GM12878 (cell line): ENCODE data around the gene WSCD2. TPM values are rescaled to one million over a fixed set of nuclear protein-coding genes. Genes with fewer than 3 reads are reported as not detected.

Experiments used
- ATAC-seq: fragments of 200-7000 bp; cut with Tn5 transposase; 3 replicates; pipeline ENCODE4 v1.9.1; 2020; ENCODE audit warnings: mild to moderate bottlenecking, moderate library complexity
- BruUV-seq: library from RNA; stranded (reverse); fragments of 400-500 nt; replicated peaks from 2 replicates; lab custom pipeline; 2021; lab: Mats Ljungman, UMichigan
- CTCF ChIA-PET: fragments of 300-600 bp; sonication (Branson Sonifier 250); formaldehyde crosslinking; extraction: SDS; loops from one replicate; lab custom pipeline; 2021; ENCODE audit warnings: inconsistent platforms; lab: Yijun Ruan, JAX
- POLR2A ChIA-PET: fragments of 350-600 bp; formaldehyde crosslinking; extraction: SDS; loops from one replicate; lab custom pipeline; 2021; ENCODE audit warnings: inconsistent platforms; lab: Charles Lee
- RAD21 ChIA-PET: fragments of 300-600 bp; sonication (Branson Sonifier 250); formaldehyde crosslinking; loops from one replicate; lab custom pipeline; 2023; ENCODE audit warnings: antibody characterized with exemption; ENCODE audit not compliant: unreplicated experiment; lab: Charles Lee
- SMC1A ChIA-PET: fragments of 300-600 bp; sonication (Branson Sonifier 250); formaldehyde crosslinking; loops from one replicate; lab custom pipeline; 2023; ENCODE audit not compliant: unreplicated experiment, uncharacterized antibody; lab: Charles Lee
- DNase-seq: peaks from one replicate; pipeline ENCODE4 v3.0.0-alpha.2; 2011; ENCODE audit warnings: low read depth, low spot score
- FAIRE-seq: peaks from 3 replicates; lab custom pipeline; 2011; peaks lifted over from hg19 to GRCh38; lab: Jason Lieb, UNC
- H2AFZ ChIP-seq: 2 replicates; pipeline ENCODE4 v1.6.0; 2011; ENCODE audit warnings: low read depth, low read length, control low read depth; ENCODE audit not compliant: control insufficient read depth
- H3K27ac ChIP-seq: 2 replicates; pipeline ENCODE4 v1.5.1; 2011; ENCODE audit warnings: control low read depth; ENCODE audit not compliant: control insufficient read depth, insufficient read depth
- H3K27me3 ChIP-seq, 2 experiments: replicated peaks in 1 of 2; 2 replicates each; pipeline versions ENCODE4 v1.6.0 to v1.6.1; 2011; ENCODE audit warnings: low read length in 1 of 2; ENCODE audit not compliant: control insufficient read depth in 2 of 2, insufficient read depth in 2 of 2
- H3K36me3 ChIP-seq, 2 experiments: 2 replicates each; pipeline ENCODE4 v1.5.1; 2011; ENCODE audit warnings: low read length in 1 of 2; ENCODE audit not compliant: control insufficient read depth in 2 of 2, insufficient read depth in 2 of 2
- H3K4me1 ChIP-seq: 2 replicates; pipeline ENCODE4 v1.6.1; 2011; ENCODE audit warnings: mild to moderate bottlenecking, low read length, moderate library complexity, mixed read lengths; ENCODE audit not compliant: control insufficient read depth, insufficient read depth
- H3K4me2 ChIP-seq: 2 replicates; pipeline ENCODE4 v1.6.0; 2011; ENCODE audit warnings: control low read depth; ENCODE audit not compliant: control insufficient read depth, insufficient read depth
- H3K4me3 ChIP-seq: fragments of 200-600 bp; sonication (generic); 2 replicates; pipeline ENCODE4 v1.5.1; 2016
- H3K79me2 ChIP-seq: 2 replicates; pipeline ENCODE4 v1.6.0; 2011; ENCODE audit warnings: low read length; ENCODE audit not compliant: control insufficient read depth, insufficient read depth
- H3K9ac ChIP-seq: 2 replicates; pipeline ENCODE4 v1.8.0; 2011; ENCODE audit warnings: low read length, control low read depth, mixed read lengths; ENCODE audit not compliant: control insufficient read depth, insufficient read depth
- H3K9me3 ChIP-seq: replicated peaks from 3 replicates; pipeline ENCODE4 v1.5.1; 2011; ENCODE audit warnings: mild to moderate bottlenecking, low read length; ENCODE audit not compliant: control insufficient read depth, insufficient read depth
- H4K20me1 ChIP-seq: 2 replicates; pipeline ENCODE4 v1.6.0; 2011; ENCODE audit not compliant: control insufficient read depth, insufficient read depth
- E2F4 ChIP-seq: IDR thresholded peaks from 2 replicates; pipeline ENCODE4 v1.6.1; 2012; ENCODE audit warnings: low read depth, low read length, improper control_type of control experiment
- MXI1 ChIP-seq: fragments of 150-350 bp; IDR thresholded peaks from 2 replicates; pipeline ENCODE4 v1.6.1; 2011; ENCODE audit warnings: low read depth, mild to moderate bottlenecking, inconsistent platforms, low read length, improper control_type of control experiment
- NFYB ChIP-seq: IDR thresholded peaks from 2 replicates; pipeline ENCODE4 v1.6.1; 2011; ENCODE audit warnings: low read depth, mild to moderate bottlenecking, low read length, improper control_type of control experiment, moderate library complexity; ENCODE audit not compliant: insufficient read depth
- ZBTB11 ChIP-seq: fragments of 450-650 bp; formaldehyde crosslinking; IDR thresholded peaks from 2 replicates; pipeline ENCODE4 v1.5.0; 2022; ENCODE audit warnings: mild to moderate bottlenecking, missing genetic modification characterization
- WGBS: methylation state at CpG from one replicate; pipeline ENCODE4 v1.1.6; 2016; ENCODE audit warnings: low lambda C conversion rate; ENCODE audit not compliant: insufficient replicate concordance, insufficient coverage; ENCODE audit errors: missing lambda C conversion rate; 5-methylcytosine and 5-hydroxymethylcytosine counted together
- in situ Hi-C: fragments of 300-500 bp; cut with MboI; formaldehyde crosslinking; loops from 9 replicates; pipeline ENCODE4 v1.14.3; 2018; ENCODE audit warnings: mixed read lengths
- intact Hi-C: fragments of 100-400 bp; cut with micrococcal nuclease; formaldehyde crosslinking; loops from one replicate; pipeline ENCODE4 v1.14.2; 2022; ENCODE audit not compliant: unreplicated experiment
- polyA plus RNA-seq, 11 experiments: library from polyadenylated mRNA; depleted of rRNA in 4 of 11; unstranded in 6 of 11; stranded (reverse) in 5 of 11; fragments of >200 nt; fragmentation: Nextera tagmentation in 4 of 11; fragmentation: Illumina TruSeq in 1 of 11; extraction: Ambion mirVana in 4 of 11; extraction: Trizol in 1 of 11; gene quantifications; 1 replicate in 1 of 11; 2 replicates in 10 of 11; pipeline versions ENCODE4 v1.2.1 to v1.2.3, GENCODE V29; 2011 to 2016; ENCODE audit warnings: inconsistent platforms in 2 of 11, missing spikeins in 2 of 11, low read depth in 1 of 11
- total RNA-seq, 4 experiments: library from RNA; depleted of rRNA in 3 of 4; stranded (reverse); fragments of >200 nt in 3 of 4; fragmentation: Illumina TruSeq in 1 of 4; extraction: Trizol in 1 of 4; gene quantifications; 2 replicates each; pipeline versions ENCODE4 v1.2.1 to v1.2.3, GENCODE V29; 2013 to 2021

WSCD2 gene
- total and polyA plus RNA-seq, 10 of the 15 experiments (the other 5 are each of a cell fraction or from before 2014, with no cell fraction given), result 0.41 TPM; not detected in 9

GRCh38 chr12:108097160-108097911 is 31.8 kb upstream of the WSCD2 start:
- TF ChIP-seq E2F4 (no peak), NFYB (peak; percentile 83), MXI1 (no peak), ZBTB11 (CRISPR knock-in tag) (no peak)
- no peak for FAIRE-seq
- no peaks in the 10 kb centered on the region for H3K27me3 ChIP-seq
- intact Hi-C loops, result loop anchor here (5.0 kb wide), 2 partner anchors 400 to 415 kb away; no protein-coding TSS in a partner anchor
- no peak overlapping the region for H3K4me2 ChIP-seq
- no peak for ATAC-seq
- no peak overlapping the region for H3K27ac ChIP-seq
- H2AFZ ChIP-seq, result no peak overlapping the region
- H3K79me2 ChIP-seq, result no peaks in the 10 kb centered on the region
- in situ Hi-C loops, result no loop called here
- ChIA-PET SMC1A (no interaction called here), CTCF (interaction anchor here (1.3 kb wide), 1 partner anchor 97 kb away, joined by 4 read pairs; no protein-coding TSS in a partner anchor), RAD21 (no interaction called here), POLR2A (no interaction called here)
- BruUV-seq, result no TSS peak
- no peaks in the 10 kb centered on the region for H4K20me1 ChIP-seq
- H3K9me3 ChIP-seq, result no peaks in the 10 kb centered on the region
- no peaks in the 10 kb centered on the region; the same call in 1 of the 2 replicates for H3K4me1 ChIP-seq
- H3K4me3 ChIP-seq, result no peak overlapping the region
- H3K36me3 ChIP-seq, result no peaks in the 10 kb centered on the region
- no peak for DNase-seq
- H3K9ac ChIP-seq, result no peak overlapping the region
- WGBS, result 52% methylated on average over 3 of the region's 3 CpGs
